ENCODE results near the gene POLQ.
"Not testable (repeated sequence)": the region's sequence is repeated elsewhere in the genome, so short reads cannot be mapped to it uniquely, and the experiment has no call there.

The POLQ gene

GRCh38 chr3:121545574-121546455 is at the start of gene POLQ:
Gene POLQ, minus strand, starts transcription at chr3:121545988. Its CDS starts 111 bp downstream, at chr3:121545877.
- DNase-seq = peak; percentile 97

DNA sequence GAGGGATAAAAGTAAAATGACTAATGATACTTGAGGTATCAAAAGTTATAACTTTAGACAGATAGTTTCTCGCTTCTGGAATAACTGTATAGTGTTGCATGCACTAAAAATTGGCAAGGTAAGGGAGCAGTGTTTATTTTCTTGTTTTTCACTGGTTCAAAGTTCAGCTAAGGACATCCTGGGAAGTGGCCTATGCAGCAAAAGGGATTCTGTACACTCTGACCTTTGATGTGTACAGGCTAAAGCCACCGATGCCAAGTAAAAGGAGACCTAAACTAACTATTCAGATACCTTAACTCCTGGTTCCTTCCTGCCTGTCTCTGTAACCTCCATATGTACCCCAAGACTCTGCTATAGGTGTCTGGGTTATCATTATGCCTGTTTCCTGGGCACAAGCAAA is 49.1 kb upstream of the POLQ start:
- DNase-seq = no peak

DNA sequence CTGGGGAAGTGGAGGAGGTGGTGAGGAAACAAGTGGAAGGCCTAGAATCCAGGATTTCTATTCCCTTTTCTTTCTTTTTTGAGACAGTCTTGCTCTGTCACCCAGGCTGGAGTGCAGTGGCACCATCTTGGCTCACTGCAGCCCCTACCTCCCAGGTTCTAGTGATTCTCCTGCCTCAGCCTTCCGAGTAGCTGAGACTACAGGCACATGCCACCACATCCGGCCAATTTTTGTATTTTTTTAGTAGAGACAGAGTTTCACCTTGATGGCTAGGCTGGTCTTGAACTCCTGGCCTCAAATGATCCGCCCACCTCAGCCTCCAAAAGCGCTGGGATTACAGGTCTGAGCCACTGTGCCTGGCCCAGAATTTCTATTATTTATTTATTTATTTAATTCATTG is 48.0 kb upstream of the POLQ start:
- DNase-seq = not testable (repeated sequence)

GRCh38 chr3:121592856-121593702 is 47.3 kb upstream of the POLQ start, which contains the start of gene FBXO40:
Gene FBXO40, plus strand, starts transcription at chr3:121593379. Its CDS starts 27,197 bp downstream, at chr3:121620576.
- DNase-seq = peak; percentile 98

DNA sequence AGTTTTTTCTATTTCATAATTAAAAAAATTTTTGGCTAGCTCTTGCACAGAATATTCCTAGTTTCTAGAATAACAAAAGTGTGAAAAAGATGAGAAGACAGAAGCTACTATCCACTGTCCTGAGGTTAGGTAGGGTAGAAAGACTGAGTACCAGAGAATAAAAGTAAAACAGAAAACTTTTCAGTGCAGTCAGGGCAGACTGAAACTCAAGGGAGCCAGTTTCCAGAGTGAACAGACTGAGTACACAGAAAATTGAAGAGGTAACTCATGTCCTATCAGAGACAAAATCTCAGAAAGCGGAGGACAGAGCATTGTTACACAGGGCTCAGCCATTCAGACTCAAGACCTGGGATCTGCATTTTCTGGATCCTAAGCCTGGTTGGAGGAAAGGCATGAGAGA is 38.6 kb upstream of the POLQ start:
- DNase-seq = no peak

GRCh38 chr3:121581691-121582090 is 35.9 kb upstream of the POLQ start:
- DNase-seq = no peak

- no peak for DNase-seq
These were observed 28.7 kb upstream of the POLQ start for GRCh38 chr3:121574449-121574848.

DNA sequence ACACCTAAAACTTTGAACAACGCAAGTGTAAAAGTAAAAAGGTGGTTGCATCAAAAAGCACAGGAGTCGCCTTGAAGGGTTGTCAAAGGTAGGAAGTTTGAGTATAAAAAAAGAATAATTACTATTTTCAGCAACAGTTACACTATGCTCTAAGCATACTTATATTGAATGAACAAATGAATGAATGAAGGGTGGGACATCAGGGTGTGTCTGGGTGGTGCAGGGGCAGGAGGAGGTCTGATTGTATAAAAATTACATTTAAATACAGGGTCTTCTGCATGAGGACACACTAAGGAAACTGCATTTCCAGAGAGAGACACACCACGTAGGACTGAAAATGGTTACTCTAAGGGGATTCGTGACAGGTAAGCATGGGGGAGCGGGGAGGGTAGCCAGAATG is 21.9 kb upstream of the POLQ start, which contains the start of gene ARGFX:
Gene ARGFX, plus strand, starts transcription at position 301 of the 400 bp plus-strand sequence. CDS start 2,765 bp downstream, outside the sequence.
- no peak for DNase-seq

DNA sequence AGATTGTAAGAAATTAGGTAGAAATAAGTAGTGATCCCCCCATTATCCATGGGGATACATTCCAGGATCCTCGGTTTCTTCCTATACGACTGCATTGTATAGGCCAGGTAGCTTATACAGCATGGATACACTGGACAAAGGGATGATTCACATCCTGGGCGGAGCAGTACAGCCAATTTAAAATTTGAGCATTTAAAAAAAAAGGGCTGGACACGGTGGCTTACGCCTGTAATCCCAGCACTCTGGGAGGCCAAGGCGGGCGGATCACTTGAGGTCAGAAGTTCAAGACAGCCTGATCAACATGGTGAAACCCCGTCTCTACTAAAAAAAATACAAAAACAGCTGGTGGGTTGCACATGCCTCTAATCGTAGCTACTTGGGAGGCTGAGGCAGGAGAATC is 21.0 kb upstream of the POLQ start:
- DNase-seq = no peak

DNA sequence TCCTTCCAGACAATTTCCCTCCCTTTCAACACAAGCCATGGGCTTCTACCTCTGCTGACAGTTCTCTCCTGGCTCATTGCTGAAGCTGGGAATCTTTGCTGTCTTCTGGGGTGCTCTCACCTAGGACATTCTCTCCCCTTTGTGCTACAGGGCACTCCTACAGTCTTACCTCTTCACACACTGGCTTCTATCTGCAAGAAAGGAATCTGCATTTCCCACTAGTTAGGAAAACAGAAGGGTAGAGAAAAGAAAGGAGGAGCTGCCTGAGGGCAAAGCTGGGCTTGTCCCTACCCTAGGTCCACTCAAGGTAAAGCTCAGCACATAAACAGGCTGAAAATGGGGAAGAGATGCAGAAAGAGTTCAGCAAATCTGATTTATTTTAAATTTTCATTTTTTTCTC is 16.4 kb upstream of the POLQ start:
- no peak for DNase-seq

DNA sequence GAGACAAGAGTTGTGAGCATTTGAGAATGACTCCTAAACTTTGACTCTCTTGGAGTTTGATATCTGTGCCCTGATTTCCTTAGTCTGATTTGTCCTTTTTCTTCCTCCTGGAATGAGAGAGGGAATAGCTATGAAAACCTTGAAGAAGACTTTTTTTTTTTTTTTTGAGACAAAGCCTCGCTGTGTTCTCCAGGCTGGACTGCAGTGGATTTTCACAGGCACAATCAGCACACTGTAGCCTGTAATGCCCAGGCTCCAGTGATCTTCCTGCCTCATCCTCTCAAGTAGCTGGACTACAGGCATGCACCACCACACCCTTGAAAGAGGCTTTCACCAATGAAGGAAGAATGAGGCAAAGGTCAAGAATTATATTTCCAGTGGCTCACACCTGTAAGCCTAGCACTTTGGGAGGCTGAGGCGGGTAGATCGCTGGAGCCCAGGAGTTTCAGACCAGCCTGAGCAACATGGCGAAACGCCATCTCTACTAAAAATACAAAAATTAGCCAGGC is 11.7 kb upstream of the POLQ start:
- DNase-seq = no peak

DNA sequence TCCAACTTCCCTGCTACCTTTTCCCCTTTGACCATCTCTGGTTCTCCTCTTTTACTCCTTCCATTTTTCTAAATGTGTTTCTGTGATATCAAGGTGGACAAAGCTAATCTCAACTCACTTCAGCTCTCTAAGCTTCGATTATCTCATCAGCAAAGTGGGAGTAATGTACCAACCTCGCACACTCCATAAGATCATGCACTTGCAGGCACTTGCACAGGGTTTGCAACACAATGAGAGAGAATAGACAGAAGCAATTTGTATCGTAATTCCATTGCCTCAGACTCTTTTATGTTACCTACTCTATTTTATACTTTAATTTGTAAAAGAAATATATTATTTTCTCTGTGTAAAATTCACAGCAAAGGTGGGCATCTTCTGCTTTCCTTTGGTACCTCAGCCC is 7.0 kb upstream of the POLQ start:
- no peak for DNase-seq

- no peak for DNase-seq
These were observed 6.6 kb upstream of the POLQ start for GRCh38 chr3:121552379-121552778.

DNA sequence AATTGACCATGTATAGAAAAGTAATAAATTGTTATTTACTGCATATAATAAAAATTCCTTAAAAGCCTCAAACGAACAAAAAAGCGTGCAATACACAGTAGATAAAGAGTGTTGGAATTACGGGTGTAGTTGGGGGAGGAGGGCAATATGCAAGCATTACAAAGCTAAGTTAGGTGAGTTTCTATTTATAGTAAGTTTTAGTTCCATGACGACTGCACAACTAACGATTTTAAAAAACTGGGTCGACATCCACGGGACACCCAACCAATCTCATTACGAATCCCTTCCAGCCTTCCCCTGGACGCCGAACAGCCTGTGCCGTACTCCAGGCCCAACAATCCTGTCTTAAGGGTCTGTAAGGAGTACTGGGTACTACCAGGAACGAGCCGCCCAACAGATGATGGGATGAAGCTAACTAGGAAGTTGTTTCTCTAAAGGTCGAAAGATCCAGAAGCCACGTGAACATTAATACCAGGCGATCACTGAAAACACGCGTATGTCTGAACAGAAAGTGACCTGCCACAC is 677 bp downstream of the POLQ start:
- peak; percentile 48 for DNase-seq

GRCh38 chr3:121542924-121543323 is 2.9 kb downstream of the POLQ start:
- DNase-seq = no peak

- DNase-seq = no peak
These were observed 14.5 kb downstream of the POLQ start for GRCh38 chr3:121531269-121531668.

GRCh38 chr3:121529308-121529707 is 16.5 kb downstream of the POLQ start:
- DNase-seq = no peak

- DNase-seq = no peak
These were observed 25.3 kb downstream of the POLQ start for GRCh38 chr3:121520510-121520909.

DNA sequence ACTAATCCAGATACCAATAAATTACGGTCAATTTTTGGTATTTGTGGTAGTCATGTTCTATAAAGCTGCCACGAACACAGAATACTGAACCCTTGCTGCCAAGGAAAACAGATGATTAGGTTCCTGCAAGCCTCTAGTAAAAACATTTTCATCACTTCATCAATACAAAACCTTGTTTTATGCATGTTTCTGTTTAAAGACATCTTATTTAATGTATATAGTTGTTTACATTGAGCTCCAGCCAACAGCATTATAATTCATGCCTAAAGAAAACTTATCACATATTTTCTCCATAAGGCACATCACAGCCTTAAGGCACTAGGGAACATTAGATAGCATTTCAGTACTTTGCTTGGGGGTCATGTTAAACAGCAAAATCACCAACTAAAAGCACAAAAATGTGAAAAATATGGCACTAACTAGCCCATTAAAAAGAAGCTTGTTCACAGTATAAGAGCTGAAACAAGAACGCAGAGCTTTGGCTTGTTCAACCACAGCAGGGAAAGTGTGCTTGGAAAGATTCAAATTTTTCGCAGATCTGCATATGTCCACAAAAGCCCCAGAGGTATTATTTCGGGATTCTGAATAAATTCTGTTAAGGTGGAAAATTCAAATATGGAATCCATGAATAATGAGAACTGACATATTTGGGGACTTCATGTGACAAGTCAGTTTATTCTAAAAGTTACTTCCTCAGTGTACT is 27.7 kb downstream of the POLQ start:
- DNase-seq = no peak

DNA sequence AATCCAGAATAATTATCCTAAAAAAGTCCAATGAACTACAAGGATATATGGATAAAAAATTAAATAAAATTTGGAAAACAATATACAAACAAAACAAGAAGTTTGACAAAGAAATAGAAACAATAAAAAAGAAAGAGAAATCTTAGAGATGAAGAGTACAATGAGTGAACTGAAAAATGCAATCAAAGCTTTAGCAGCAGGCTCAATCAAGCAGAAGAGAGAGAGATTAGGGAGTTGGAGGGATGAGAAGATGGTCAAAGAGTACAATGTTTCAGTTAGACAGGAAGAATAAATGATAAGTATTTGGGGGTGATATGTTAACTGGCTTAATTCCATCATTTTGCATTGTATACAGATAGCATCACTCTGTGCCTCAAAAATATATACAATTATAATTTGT is 29.9 kb downstream of the POLQ start:
- DNase-seq = no peak

DNA sequence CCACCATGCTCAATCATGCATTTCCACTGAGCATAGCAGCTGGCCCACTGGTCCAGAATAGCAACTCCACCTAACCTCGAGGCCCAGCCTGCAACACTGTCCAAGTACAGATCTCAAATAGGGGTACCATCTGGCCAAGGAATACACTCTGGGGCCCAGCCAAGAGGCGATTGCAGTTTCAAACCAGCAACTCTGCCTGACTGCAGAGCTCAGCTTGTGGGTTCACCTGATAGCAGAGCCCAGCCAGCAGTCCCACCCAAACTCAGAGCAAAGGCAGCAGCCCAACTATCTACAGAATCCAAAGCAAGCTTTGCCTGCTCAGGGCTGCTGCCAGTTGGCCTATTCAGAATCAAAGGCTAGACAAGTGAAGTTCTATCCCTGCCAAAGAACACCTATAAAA is 30.5 kb downstream of the POLQ start:
- no peak for DNase-seq

GRCh38 chr3:121514496-121514895 is 31.3 kb downstream of the POLQ start:
- no peak for DNase-seq

DNA sequence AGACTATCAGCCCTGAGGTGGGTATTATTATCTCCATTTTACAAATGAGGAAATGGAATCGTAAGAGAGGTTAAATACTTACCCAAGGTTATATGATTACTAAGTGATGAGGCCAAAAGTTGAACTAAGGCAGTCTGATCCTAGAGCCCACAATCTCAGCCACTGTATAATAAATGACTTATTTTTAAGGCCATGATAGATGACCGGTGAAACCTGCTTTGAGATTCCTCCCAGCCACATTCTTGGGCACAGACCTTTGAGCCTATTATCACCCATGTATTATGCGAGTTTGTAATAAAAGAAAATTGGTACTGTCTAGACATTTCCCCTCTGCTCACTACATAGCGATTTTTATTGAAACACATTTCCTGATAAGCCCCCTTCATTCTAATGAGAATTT is 37.4 kb downstream of the POLQ start:
- DNase-seq = no peak

Measured in NCI-H1105 treated with DMSO at 0.1 percent for 48 hours (cell line).